Neural cell (in vitro differentiated cells): ENCODE results near the gene SEPTIN7. TPM values are rescaled to one million over a fixed set of nuclear protein-coding genes. Genes with fewer than 3 reads are reported as not detected.

ENCODE experiments used
- H2AFZ ChIP-seq: fragments of 200-600, 300-800 bp; sonication (generic), shearing (Covaris generic); 2 replicates; pipeline ENCODE4 v1.6.0; 2014; ENCODE audit warnings: low read depth, mild to moderate bottlenecking, antibody characterized with exemption, low read length, moderate library complexity
- H3F3A ChIP-seq: fragments of 200-600 bp; shearing (Covaris generic); 2 replicates; pipeline ENCODE4 v1.6.1; 2016; ENCODE audit warnings: mild to moderate bottlenecking, moderate library complexity, mixed read lengths, antibody characterized with exemption, low read length; ENCODE audit not compliant: insufficient read depth, poor library complexity, severe bottlenecking
- H3K27ac ChIP-seq: fragments of 200-600, 300-800 bp; sonication (generic), shearing (Covaris generic); 2 replicates; pipeline ENCODE4 v1.5.1; 2014; ENCODE audit warnings: mild to moderate bottlenecking, low read length, moderate library complexity
- H3K27me3 ChIP-seq: fragments of 300-800, 200-600 bp; sonication (generic), shearing (Covaris generic); 2 replicates; pipeline ENCODE4 v1.6.0; 2014; ENCODE audit warnings: mild to moderate bottlenecking, low read depth, low read length, moderate library complexity; ENCODE audit not compliant: insufficient read depth
- H3K36me3 ChIP-seq: fragments of 300-800, 200-600 bp; sonication (generic), shearing (Covaris generic); 2 replicates; pipeline ENCODE4 v1.5.1; 2014; ENCODE audit warnings: mild to moderate bottlenecking, antibody characterized with exemption, low read length, moderate library complexity; ENCODE audit not compliant: insufficient read depth
- H3K4me2 ChIP-seq: fragments of 300-800, 200-600 bp; sonication (generic), shearing (Covaris generic); 2 replicates; pipeline ENCODE4 v1.6.0; 2014; ENCODE audit warnings: mild to moderate bottlenecking, low read length
- H3K4me3 ChIP-seq: fragments of 300-800, 200-600 bp; sonication (generic), shearing (Covaris generic); 2 replicates; pipeline ENCODE4 v1.5.1; 2014; ENCODE audit warnings: mild to moderate bottlenecking, low read length, moderate library complexity
- H3K79me2 ChIP-seq: fragments of 200-600 bp; shearing (Covaris generic); replicated peaks from 2 replicates; pipeline ENCODE4 v1.6.0; 2014; ENCODE audit warnings: mild to moderate bottlenecking, low read length, moderate library complexity; ENCODE audit not compliant: insufficient read depth
- H3K9ac ChIP-seq: fragments of 300-800, 200-600 bp; sonication (generic), shearing (Covaris generic); 2 replicates; pipeline ENCODE4 v1.6.1; 2016; ENCODE audit warnings: mild to moderate bottlenecking, low read length, mixed read lengths
- H3K9me2 ChIP-seq: fragments of 200-600 bp; shearing (Covaris generic); 2 replicates; pipeline ENCODE4 v1.6.1; 2016; ENCODE audit warnings: mild to moderate bottlenecking, low read length, mixed read lengths; ENCODE audit not compliant: insufficient read depth
- H3K9me3 ChIP-seq: fragments of 200-600, 300-800 bp; sonication (generic), shearing (Covaris generic); 2 replicates; pipeline ENCODE4 v1.6.1; 2016; ENCODE audit warnings: mild to moderate bottlenecking, mixed run types, low read length, moderate library complexity, mixed read lengths
- H4K20me1 ChIP-seq: fragments of 200-600 bp; shearing (Covaris generic); 2 replicates; pipeline ENCODE4 v1.6.1; 2016; ENCODE audit warnings: mild to moderate bottlenecking, mixed run types; ENCODE audit not compliant: insufficient read depth
- CTCF ChIP-seq: fragments of 450-650 bp; IDR thresholded peaks from 2 replicates; pipeline ENCODE4 v1.5.1; 2014; ENCODE audit warnings: antibody characterized with exemption, mild to moderate bottlenecking, moderate library complexity; ENCODE audit not compliant: poor library complexity, severe bottlenecking
- EP300 ChIP-seq: fragments of 450-650 bp; conservative IDR thresholded peaks from 2 replicates; pipeline ENCODE4 v1.6.1; 2014; ENCODE audit warnings: antibody characterized with exemption, mild to moderate bottlenecking, moderate library complexity; ENCODE audit not compliant: poor library complexity, severe bottlenecking
- EZH2 ChIP-seq: fragments of 200-600, 300-800 bp; shearing (Covaris generic), sonication (generic); IDR thresholded peaks from 2 replicates; pipeline ENCODE4 v1.6.1; 2014; ENCODE audit warnings: antibody characterized with exemption, low read length, borderline replicate concordance, mild to moderate bottlenecking; ENCODE audit not compliant: insufficient read depth, poor library complexity, severe bottlenecking
- MXI1 ChIP-seq: fragments of 450-650 bp; conservative IDR thresholded peaks from 2 replicates; pipeline ENCODE4 v1.6.1; 2014; ENCODE audit warnings: antibody characterized with exemption, mild to moderate bottlenecking; ENCODE audit not compliant: poor library complexity, severe bottlenecking
- POLR2AphosphoS5 ChIP-seq: IDR thresholded peaks from 2 replicates; pipeline ENCODE4 v1.6.1; 2012
- RAD21 ChIP-seq: fragments of 450-650 bp; conservative IDR thresholded peaks from 2 replicates; pipeline ENCODE4 v1.6.1; 2014; ENCODE audit warnings: antibody characterized with exemption, mild to moderate bottlenecking, moderate library complexity
- REST ChIP-seq: IDR thresholded peaks from 2 replicates; pipeline ENCODE4 v1.6.1; 2012; ENCODE audit warnings: borderline replicate concordance
- SMC3 ChIP-seq: fragments of 450-650 bp; conservative IDR thresholded peaks from 2 replicates; pipeline ENCODE4 v1.6.1; 2014; ENCODE audit warnings: antibody characterized with exemption, mild to moderate bottlenecking, moderate library complexity; ENCODE audit not compliant: poor library complexity
- TAF1 ChIP-seq: IDR thresholded peaks from 2 replicates; pipeline ENCODE4 v1.6.1; 2012; ENCODE audit warnings: low read depth
- polyA plus RNA-seq: library from polyadenylated mRNA; depleted of rRNA; stranded (reverse); fragments of >200 nt; gene quantifications from 2 replicates; pipeline ENCODE4 v1.2.3, GENCODE V29; 2014

The SEPTIN7 gene
- polyA plus RNA-seq, 1 donor from 2014 or later: 492 TPM

DNA sequence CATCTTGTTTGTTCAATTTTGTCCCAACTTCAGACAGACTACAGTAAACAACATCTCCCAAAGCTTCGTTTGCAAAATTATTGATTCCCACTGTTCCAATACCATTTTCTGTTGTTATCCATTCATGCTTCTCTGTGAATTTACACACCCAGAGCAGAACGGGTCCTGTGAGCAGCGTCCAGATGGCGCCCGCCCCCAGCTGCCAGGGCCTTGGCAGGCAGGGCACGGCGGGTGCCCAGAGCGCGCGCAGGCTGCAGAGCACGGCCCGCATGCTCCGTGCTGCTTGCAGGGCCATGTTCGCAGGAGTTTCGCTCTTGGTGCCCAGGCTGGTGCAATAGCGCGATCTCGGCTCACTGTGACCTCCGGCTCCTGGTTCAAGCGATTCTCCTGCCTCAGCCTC, 32.5 kb upstream of the SEPTIN7 start:
- H3F3A ChIP-seq: no peaks in the 10 kb centered on the region
- H3K4me2 ChIP-seq: no peak overlapping the region
- H3K36me3 ChIP-seq: no peaks in the 10 kb centered on the region
- no peaks in the 10 kb centered on the region for H3K27me3 ChIP-seq
- no peak overlapping the region for H2AFZ ChIP-seq
- no peaks in the 10 kb centered on the region for H3K79me2 ChIP-seq
- TF ChIP-seq POLR2AphosphoS5 (no peak), REST (no peak), TAF1 (no peak), MXI1 (no peak), EZH2 (no peak), RAD21 (no peak), EP300 (no peak), CTCF (no peak), SMC3 (no peak)
- H3K4me3 ChIP-seq: no peak overlapping the region
- no peaks in the 10 kb centered on the region for H4K20me1 ChIP-seq
- no peak overlapping the region for H3K27ac ChIP-seq
- H3K9ac ChIP-seq: no peak overlapping the region
- H3K9me2 ChIP-seq: no peaks in the 10 kb centered on the region
- no peaks in the 10 kb centered on the region for H3K9me3 ChIP-seq

- Histone ChIP-seq H4K20me1 (no peaks in the 10 kb centered on the region), H3K79me2 (no peaks in the 10 kb centered on the region), H3K9me3 (no peaks in the 10 kb centered on the region), H3K9me2 (no peaks in the 10 kb centered on the region), H2AFZ (no peak overlapping the region), H3K9ac (no peak overlapping the region), H3K4me3 (no peak overlapping the region), H3K27ac (no peak overlapping the region), H3K27me3 (no peaks in the 10 kb centered on the region), H3F3A (no peaks in the 10 kb centered on the region), H3K36me3 (no peaks in the 10 kb centered on the region), H3K4me2 (no peak overlapping the region)
- no peak for TF ChIP-seq REST
- TF ChIP-seq POLR2AphosphoS5: no peak
- TF ChIP-seq RAD21: no peak
- TF ChIP-seq EP300: no peak
- TF ChIP-seq MXI1: no peak
- no peak for TF ChIP-seq CTCF
- no peak for TF ChIP-seq EZH2
- no peak for TF ChIP-seq SMC3
- no peak for TF ChIP-seq TAF1
These were observed 29.1 kb upstream of the SEPTIN7 start for GRCh38 chr7:35771776-35772175.
